Keratinocyte (primary cell): ENCODE measurements around the gene ETV7. TPM values are rescaled to one million over a fixed set of nuclear protein-coding genes. Genes with fewer than 3 reads are reported as not detected.

ENCODE experiments used
- DNase-seq: peaks from one replicate; pipeline ENCODE4 v3.0.0-alpha.2; 2011; ENCODE audit warnings: low read depth, missing footprints, low spot score
- FAIRE-seq: peaks from 2 replicates; lab custom pipeline; 2011; peaks lifted over from hg19 to GRCh38; lab: Jason Lieb, UNC
- H2AFZ ChIP-seq: 2 replicates; pipeline ENCODE4 v1.6.0; 2012; ENCODE audit warnings: low read length, control low read depth, inconsistent platforms; ENCODE audit not compliant: control insufficient read depth
- H3K27ac ChIP-seq: 2 replicates; pipeline ENCODE4 v1.5.1; 2011; ENCODE audit warnings: low read length; ENCODE audit not compliant: control insufficient read depth, insufficient read depth
- H3K27me3 ChIP-seq: 3 replicates; pipeline ENCODE4 v1.6.0; 2011; ENCODE audit warnings: low read length; ENCODE audit not compliant: control insufficient read depth, insufficient read depth; ENCODE audit errors: extremely low read depth
- H3K36me3 ChIP-seq, 2 experiments: 2 replicates in 1 of 2; 3 replicates in 1 of 2; pipeline ENCODE4 v1.5.1; 2011; ENCODE audit warnings: low read length in 2 of 2, mild to moderate bottlenecking in 1 of 2; ENCODE audit not compliant: control insufficient read depth in 2 of 2, insufficient read depth in 2 of 2; ENCODE audit errors: extremely low read depth in 1 of 2
- H3K4me1 ChIP-seq: 3 replicates; pipeline ENCODE4 v1.5.1; 2011; ENCODE audit warnings: low read length; ENCODE audit not compliant: control insufficient read depth, insufficient read depth; ENCODE audit errors: extremely low read depth
- H3K4me2 ChIP-seq: 3 replicates; pipeline ENCODE4 v1.6.0; 2011; ENCODE audit warnings: low read depth, low read length; ENCODE audit not compliant: control insufficient read depth, insufficient read depth; ENCODE audit errors: extremely low read depth
- H3K4me3 ChIP-seq, 3 experiments: fragments of 200-600 bp in 1 of 3; sonication (generic) in 1 of 3; 2 replicates in 2 of 3; 3 replicates in 1 of 3; pipeline ENCODE4 v1.5.1; 2011 to 2016; ENCODE audit warnings: low read length in 3 of 3, mild to moderate bottlenecking in 3 of 3, control low read depth in 2 of 3, inconsistent platforms in 1 of 3, low read depth in 1 of 3, mixed read lengths in 1 of 3, mixed run types in 1 of 3, moderate library complexity in 1 of 3; ENCODE audit not compliant: control insufficient read depth in 2 of 3, insufficient read depth in 2 of 3; ENCODE audit errors: extremely low read depth in 1 of 3
- H3K79me2 ChIP-seq: 2 replicates; pipeline ENCODE4 v1.6.0; 2012; ENCODE audit warnings: low read length; ENCODE audit not compliant: control insufficient read depth, insufficient read depth
- H3K9ac ChIP-seq: 3 replicates; pipeline ENCODE4 v1.6.0; 2011; ENCODE audit warnings: low read length; ENCODE audit not compliant: control insufficient read depth, insufficient read depth; ENCODE audit errors: extremely low read depth
- H3K9me1 ChIP-seq: 3 replicates; pipeline ENCODE4 v1.6.0; 2011; ENCODE audit warnings: low read length; ENCODE audit not compliant: control insufficient read depth, insufficient read depth; ENCODE audit errors: extremely low read depth
- H3K9me3 ChIP-seq: 2 replicates; pipeline ENCODE4 v1.5.1; 2012; ENCODE audit warnings: low read depth, low read length; ENCODE audit not compliant: control insufficient read depth
- H4K20me1 ChIP-seq: 3 replicates; pipeline ENCODE4 v1.6.0; 2011; ENCODE audit warnings: low read length; ENCODE audit not compliant: control insufficient read depth, insufficient read depth; ENCODE audit errors: extremely low read depth
- EZH2 ChIP-seq: IDR thresholded peaks from one replicate; pipeline ENCODE4 v1.6.1; 2012; ENCODE audit warnings: inconsistent platforms, mild to moderate bottlenecking, low read length, moderate library complexity
- dilution Hi-C: fragments of 300-500 bp; cut with MboI; formaldehyde crosslinking; loops from one replicate; pipeline ENCODE4 v1.7.0; 2020; ENCODE audit warnings: low sequenced_read_pairs; ENCODE audit not compliant: extremely low pct_ligation_motif_present
- polyA plus RNA-seq, 5 experiments: library from polyadenylated mRNA; depleted of rRNA in 3 of 5; stranded (reverse) in 3 of 5; stranded (forward) in 1 of 5; unstranded in 1 of 5; fragments of >200 nt; gene quantifications; 1 replicate in 1 of 5; 2 replicates in 3 of 5; 3 replicates in 1 of 5; pipeline versions ENCODE4 v1.2.1 to v1.2.3, GENCODE V29; 2011 to 2012; ENCODE audit warnings: missing spikeins in 2 of 5, low read depth in 1 of 5, low replicate concordance in 1 of 5
- TF ChIP-seq, protein P1 (sequence below), 3 experiments: IDR thresholded peaks in 1 of 3; conservative IDR thresholded peaks in 1 of 3; optimal IDR thresholded peaks in 1 of 3; 2 replicates in 2 of 3; 3 replicates in 1 of 3; pipeline versions ENCODE3 to v1.5.1; 2011; ENCODE audit warnings: low read length in 3 of 3, mild to moderate bottlenecking in 3 of 3, moderate library complexity in 2 of 3, control low read depth in 1 of 3, inconsistent platforms in 1 of 3; ENCODE audit not compliant: insufficient read depth in 2 of 3; ENCODE audit errors: extremely low read depth in 1 of 3

ETV7 gene
- polyA plus RNA-seq, 1 donor (not counting 4 experiments of a cell fraction or from before 2014, with no cell fraction given): 0.22 TPM

DNA sequence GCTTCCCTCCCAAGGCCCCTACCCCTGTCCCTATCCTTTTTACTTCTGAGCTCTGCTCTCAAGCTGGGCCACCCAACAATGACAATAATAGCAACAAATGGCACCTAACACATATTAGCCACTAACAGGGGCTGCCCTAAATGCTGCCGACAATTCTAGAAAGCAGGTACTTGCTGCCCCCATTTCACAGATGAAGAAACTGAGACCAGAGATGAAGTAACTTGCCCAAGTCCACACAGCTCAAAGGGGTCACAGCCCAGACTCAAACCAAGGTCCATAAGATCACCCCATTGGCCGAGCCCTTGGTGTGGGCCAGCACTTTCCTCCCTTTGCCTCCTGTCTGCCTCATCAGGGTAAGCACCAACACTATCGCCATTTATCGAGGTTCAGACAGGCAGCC lies 62.8 kb downstream of the ETV7 start:
- H3K9me1 ChIP-seq: no peaks in the 10 kb centered on the region
- H3K27me3 ChIP-seq: peaks cover 20% of the 10 kb centered on the region
- dilution Hi-C loops: no loop called here
- no peaks in the 10 kb centered on the region for H3K9me3 ChIP-seq
- H2AFZ ChIP-seq: no peak overlapping the region
- no peaks in the 10 kb centered on the region for H3K4me1 ChIP-seq
- H3K36me3 ChIP-seq: no peaks in the 10 kb centered on the region
- H3K27ac ChIP-seq: no peak overlapping the region
- DNase-seq (no peak), FAIRE-seq (no peak)
- no peaks in the 10 kb centered on the region for H4K20me1 ChIP-seq
- H3K9ac ChIP-seq: no peak overlapping the region
- H3K4me2 ChIP-seq: no peak overlapping the region
- TF ChIP-seq, protein P1, sequence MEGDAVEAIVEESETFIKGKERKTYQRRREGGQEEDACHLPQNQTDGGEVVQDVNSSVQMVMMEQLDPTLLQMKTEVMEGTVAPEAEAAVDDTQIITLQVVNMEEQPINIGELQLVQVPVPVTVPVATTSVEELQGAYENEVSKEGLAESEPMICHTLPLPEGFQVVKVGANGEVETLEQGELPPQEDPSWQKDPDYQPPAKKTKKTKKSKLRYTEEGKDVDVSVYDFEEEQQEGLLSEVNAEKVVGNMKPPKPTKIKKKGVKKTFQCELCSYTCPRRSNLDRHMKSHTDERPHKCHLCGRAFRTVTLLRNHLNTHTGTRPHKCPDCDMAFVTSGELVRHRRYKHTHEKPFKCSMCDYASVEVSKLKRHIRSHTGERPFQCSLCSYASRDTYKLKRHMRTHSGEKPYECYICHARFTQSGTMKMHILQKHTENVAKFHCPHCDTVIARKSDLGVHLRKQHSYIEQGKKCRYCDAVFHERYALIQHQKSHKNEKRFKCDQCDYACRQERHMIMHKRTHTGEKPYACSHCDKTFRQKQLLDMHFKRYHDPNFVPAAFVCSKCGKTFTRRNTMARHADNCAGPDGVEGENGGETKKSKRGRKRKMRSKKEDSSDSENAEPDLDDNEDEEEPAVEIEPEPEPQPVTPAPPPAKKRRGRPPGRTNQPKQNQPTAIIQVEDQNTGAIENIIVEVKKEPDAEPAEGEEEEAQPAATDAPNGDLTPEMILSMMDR (optimal IDR thresholded peaks at IDR 0.05 in 1 of 3, IDR thresholded peaks at IDR 0.05 in 1 of 3, conservative IDR thresholded peaks at IDR 0.05 in 1 of 3; ENCODE audit: extremely low read depth in 1 of 3, insufficient read depth in 2 of 3, low read length in 3 of 3): no peak
- TF ChIP-seq EZH2: no peak
- no peak overlapping the region for H3K4me3 ChIP-seq
- no peaks in the 10 kb centered on the region for H3K79me2 ChIP-seq

DNA sequence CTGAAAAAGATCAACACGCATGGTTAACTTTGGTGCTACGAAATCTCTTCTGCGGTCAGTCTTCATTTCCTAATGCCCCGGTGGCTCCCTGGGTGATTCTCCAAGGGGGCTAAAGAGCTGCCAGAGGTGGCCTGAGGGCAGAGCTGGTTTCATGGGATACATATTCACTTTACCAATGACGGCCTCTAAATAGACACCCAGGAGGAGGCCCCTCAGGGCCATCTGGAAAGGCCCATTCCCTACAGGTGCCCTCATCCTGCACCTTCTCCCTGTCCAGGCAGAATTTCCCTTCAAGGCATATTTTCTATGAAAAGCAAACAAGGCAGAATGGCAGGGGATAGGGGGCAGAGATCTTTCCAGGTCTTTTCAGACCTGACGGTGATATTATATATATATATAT lies 63.3 kb downstream of the ETV7 start:
- Histone ChIP-seq H3K4me1 (no peaks in the 10 kb centered on the region), H3K4me3 (no peak overlapping the region), H3K79me2 (no peaks in the 10 kb centered on the region), H3K9me3 (no peaks in the 10 kb centered on the region), H2AFZ (no peak overlapping the region), H3K4me2 (no peak overlapping the region), H4K20me1 (no peaks in the 10 kb centered on the region), H3K36me3 (no peaks in the 10 kb centered on the region), H3K9me1 (no peaks in the 10 kb centered on the region), H3K27me3 (peaks cover 22% of the 10 kb centered on the region), H3K9ac (no peak overlapping the region), H3K27ac (no peak overlapping the region)
- dilution Hi-C loops: no loop called here
- FAIRE-seq (no peak), DNase-seq (no peak)
- no peak for TF ChIP-seq EZH2
- TF ChIP-seq, protein P1 (optimal IDR thresholded peaks at IDR 0.05 in 1 of 3, IDR thresholded peaks at IDR 0.05 in 1 of 3, conservative IDR thresholded peaks at IDR 0.05 in 1 of 3; ENCODE audit: extremely low read depth in 1 of 3, insufficient read depth in 2 of 3, low read length in 3 of 3): no peak
